A549 (cell line): ENCODE measurements around the gene NECTIN1.

Source experiments
- FOSL2 ChIP-seq, 2 experiments: fragments of 450-650 bp in 1 of 2; fragments of >200 bp in 1 of 2; sonication (Bioruptor Twin) in 1 of 2; formaldehyde crosslinking; IDR thresholded peaks; 2 replicates each; pipeline versions ENCODE4 v1.5.0 to v1.6.1; 2016 to 2020; ENCODE audit warnings: mild to moderate bottlenecking in 1 of 2, moderate library complexity in 1 of 2
- POLR2AphosphoS2 ChIP-seq: conservative IDR thresholded peaks from 2 replicates; pipeline ENCODE4 v1.6.1; 2012; ENCODE audit warnings: low read length, improper control_type of control experiment, inconsistent platforms
- RAD21 ChIP-seq, 2 experiments: fragments of >200 bp in 1 of 2; sonication (Bioruptor Twin) in 1 of 2; formaldehyde crosslinking in 1 of 2; IDR thresholded peaks in 1 of 2; conservative IDR thresholded peaks in 1 of 2; 2 replicates in 1 of 2; 3 replicates in 1 of 2; pipeline ENCODE4 v1.6.1; 2012 to 2018; ENCODE audit warnings: inconsistent platforms in 1 of 2
- TF ChIP-seq, protein P1 (sequence below): fragments of >200 bp; sonication (Bioruptor Twin); formaldehyde crosslinking; IDR thresholded peaks from 3 replicates; pipeline ENCODE4 v1.5.1; 2016
- TF ChIP-seq, protein P2 (sequence below): IDR thresholded peaks from 2 replicates; pipeline ENCODE4 v1.6.1; 2012

DNA sequence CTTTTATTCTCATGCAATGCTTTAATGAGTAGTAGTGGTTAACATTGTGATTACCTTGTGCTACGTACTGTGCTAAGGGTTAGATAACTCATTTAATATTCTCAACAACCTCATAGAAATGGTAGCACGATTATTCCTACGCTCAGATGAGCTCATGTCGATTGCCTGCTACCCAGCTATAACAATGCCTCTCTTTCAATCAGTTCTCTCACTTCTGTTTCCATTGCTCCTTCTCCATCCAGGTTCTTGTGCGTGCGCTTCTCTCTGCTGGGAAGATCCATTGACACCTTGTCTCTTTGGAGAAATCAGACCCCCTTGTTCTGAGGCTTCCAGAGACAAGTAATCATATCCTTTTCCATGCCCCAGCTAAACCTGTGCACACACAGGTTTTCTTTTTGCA lies 120.8 kb downstream of the NECTIN1 start:
- TF ChIP-seq, protein P1, sequence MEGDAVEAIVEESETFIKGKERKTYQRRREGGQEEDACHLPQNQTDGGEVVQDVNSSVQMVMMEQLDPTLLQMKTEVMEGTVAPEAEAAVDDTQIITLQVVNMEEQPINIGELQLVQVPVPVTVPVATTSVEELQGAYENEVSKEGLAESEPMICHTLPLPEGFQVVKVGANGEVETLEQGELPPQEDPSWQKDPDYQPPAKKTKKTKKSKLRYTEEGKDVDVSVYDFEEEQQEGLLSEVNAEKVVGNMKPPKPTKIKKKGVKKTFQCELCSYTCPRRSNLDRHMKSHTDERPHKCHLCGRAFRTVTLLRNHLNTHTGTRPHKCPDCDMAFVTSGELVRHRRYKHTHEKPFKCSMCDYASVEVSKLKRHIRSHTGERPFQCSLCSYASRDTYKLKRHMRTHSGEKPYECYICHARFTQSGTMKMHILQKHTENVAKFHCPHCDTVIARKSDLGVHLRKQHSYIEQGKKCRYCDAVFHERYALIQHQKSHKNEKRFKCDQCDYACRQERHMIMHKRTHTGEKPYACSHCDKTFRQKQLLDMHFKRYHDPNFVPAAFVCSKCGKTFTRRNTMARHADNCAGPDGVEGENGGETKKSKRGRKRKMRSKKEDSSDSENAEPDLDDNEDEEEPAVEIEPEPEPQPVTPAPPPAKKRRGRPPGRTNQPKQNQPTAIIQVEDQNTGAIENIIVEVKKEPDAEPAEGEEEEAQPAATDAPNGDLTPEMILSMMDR = no peak
- TF ChIP-seq, protein P2, sequence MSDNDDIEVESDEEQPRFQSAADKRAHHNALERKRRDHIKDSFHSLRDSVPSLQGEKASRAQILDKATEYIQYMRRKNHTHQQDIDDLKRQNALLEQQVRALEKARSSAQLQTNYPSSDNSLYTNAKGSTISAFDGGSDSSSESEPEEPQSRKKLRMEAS = no peak
- TF ChIP-seq RAD21 (conservative IDR thresholded peaks at IDR 0.05 in 1 of 2, IDR thresholded peaks at IDR 0.05 in 1 of 2) (no peak), POLR2AphosphoS2 (no peak), FOSL2 (IDR thresholded peaks at IDR 0.05) (no peak), FOSL2 (CRISPR knock-in tag; IDR thresholded peaks at IDR 0.05) (no peak)
